HG03354 (cell line): ENCODE measurements around the gene ASCC3.
"Not testable (repeated sequence)": the region's sequence is repeated elsewhere in the genome, so short reads cannot be mapped to it uniquely, and the experiment has no call there.

Source experiments
- ATAC-seq: cut with Tn5 transposase; IDR thresholded peaks from one replicate; pipeline ENCODE4 v1.9.1; 2021; ENCODE audit warnings: mild to moderate bottlenecking; ENCODE audit not compliant: unreplicated experiment, poor library complexity, severe bottlenecking

Gene ASCC3

DNA sequence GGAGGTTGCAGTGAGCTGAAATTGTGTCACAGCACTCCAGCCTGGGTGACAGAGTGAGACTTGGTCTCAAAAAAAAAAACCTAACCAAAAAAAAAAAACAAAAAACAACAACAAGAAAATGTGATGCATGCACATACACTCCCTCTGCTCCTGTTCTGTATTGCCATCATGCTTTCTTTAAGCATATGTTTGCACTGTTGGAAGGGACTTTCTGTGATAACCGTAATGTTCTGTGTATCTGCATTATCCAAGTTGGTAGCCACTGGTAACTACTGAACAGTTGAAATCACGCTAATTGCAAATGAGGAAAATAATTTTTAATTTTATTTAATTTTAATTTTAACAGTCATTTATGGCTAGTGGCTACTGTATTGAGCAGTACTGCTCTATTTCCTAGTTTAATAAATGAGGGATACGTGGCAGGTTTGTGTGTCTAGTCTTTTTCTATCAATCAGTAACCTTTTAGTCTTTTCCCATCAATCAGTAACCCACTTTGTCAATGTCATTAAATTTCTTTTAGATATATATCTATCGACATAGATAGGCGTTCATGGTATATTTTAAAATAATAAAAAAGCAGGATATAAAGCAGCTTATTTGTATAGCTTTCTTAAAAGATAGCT is 135.6 kb downstream of the ASCC3 start:
- ATAC-seq, result no peak

DNA sequence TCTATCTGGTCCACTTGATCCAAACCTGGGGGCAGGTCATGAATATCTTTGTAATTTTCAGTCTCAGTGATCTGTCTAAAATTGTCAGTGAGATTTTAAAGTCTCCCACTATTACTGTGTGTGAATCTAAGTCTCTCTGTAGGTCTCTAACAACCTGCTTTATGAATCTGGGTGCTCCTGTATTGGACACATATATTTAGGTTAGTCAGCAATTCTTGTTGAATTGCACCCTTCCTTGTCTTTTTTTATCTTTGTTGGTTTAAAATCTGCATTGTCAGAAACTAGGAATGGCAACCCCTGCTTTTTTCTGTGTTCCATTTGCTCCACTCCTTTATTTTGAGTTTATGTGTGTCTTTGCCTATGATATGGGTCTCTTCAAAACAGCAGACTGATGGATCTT is 140.7 kb downstream of the ASCC3 start:
- no peak for ATAC-seq

DNA sequence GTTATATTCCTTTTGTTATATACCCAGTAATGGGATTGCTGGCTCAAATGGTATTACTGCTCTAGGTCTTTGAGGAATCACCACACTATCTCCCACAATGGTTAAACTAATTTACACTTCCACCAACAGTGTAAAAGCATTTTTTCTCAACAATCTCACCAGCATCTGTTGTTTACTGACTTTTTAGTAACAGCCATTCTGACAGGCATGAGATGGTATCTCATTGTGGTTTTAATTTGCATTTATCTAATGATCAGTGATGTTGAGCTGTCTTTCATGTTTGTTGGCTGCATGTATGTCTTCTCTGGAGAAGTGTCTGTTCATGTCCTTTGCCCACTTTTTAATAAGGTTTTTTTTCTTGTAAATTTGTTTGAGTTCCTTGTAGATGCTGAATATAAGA is 143.4 kb downstream of the ASCC3 start:
- ATAC-seq, result not testable (repeated sequence)

DNA sequence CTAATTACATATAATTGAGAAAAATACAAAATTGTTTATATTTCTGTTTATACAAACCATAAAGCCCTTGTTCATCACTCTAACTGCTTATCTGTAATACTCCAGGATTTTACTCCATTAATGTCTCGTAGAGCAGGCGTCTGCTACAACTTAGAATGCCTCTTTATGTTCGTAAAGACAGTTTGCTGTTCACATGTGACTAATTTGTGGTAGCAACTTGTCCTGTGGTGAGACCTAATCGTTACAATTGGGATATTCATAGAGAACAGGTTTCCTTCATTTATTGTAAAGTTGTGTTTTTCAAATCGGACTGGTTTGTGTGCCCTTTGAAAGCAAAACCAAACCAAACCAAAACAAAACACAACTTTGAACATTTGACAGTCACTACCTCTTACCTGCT is 149.7 kb downstream of the ASCC3 start:
- no peak for ATAC-seq

DNA sequence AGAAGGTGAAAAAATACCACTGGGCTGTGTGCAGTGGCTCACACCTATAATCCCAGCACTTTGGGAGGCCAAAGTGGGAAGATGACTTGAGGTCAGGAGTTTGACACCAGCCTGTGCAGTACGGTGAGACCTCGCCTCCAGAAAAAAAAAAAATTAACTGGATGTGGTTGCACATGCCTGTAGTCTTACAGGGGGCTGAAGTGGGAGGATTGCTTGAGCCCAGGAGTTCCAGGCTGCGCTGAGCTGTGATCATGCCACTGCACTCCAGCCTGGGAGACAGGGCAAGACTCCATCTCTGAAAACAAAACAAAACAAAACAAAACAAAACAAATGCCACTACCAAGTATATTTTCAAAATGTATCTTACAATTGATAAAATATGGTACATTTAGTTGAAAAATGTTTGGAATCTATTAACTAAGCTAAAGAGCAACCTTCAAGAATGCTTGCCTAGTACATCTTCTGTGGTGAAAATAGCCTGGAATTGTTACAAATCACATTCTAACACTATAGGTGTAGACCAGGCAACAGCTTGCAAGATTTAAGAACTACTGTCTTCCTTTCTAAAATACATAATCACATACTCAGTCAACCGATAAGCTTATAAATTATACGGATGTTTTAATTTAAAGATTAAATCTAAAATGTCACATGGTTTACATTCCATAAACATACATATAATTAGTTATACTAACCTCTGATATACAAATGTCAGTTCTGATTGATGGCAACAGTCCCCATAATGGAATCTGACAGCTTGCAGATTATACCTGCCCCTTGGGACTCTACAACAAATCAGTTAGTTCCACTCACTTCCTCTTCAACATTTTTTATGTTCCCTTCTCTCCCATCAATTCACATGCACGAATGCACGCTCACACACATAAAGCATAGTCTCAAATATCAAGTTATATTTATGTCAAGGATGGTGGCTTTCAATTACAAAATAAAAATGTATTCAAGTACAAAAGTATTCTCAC is 150.8 kb downstream of the ASCC3 start:
- no peak for ATAC-seq

DNA sequence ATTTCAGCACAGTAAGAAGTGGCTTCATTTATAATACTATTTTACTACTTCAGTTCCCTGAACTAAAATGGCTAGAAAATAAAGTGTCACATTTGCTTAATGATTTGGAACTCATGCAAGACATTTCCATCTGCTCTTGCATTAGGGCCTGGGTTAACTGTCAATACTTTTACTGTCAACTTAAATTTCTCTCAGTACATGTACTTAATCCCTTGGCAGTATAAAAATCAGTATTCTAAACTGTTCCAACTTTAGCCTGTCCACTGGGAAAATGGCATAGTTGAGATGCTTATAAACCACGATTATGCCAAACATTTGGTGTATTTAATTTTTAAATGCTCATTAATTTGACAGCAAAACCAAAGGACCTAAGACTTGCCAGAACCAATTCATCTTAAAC is 154.5 kb downstream of the ASCC3 start:
- no peak for ATAC-seq

DNA sequence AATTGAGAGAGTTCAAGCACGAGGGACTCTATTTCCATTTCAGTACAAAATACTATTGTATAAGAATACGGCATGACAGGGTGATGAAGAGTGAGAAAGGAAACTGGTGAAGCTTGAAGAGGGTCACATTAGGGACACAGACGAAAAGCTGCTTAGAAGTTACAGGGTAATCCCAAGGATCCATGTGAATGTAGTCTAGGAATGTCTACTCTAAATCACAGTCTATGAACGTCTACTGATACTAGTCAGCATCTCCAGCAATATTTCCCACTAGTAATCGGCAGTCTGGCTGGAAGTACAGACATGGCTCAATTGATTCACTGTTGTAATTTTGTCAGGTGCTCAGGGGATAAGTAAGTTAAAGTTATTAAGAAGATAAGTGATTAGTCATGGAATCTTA is 156.4 kb downstream of the ASCC3 start:
- no peak for ATAC-seq

DNA sequence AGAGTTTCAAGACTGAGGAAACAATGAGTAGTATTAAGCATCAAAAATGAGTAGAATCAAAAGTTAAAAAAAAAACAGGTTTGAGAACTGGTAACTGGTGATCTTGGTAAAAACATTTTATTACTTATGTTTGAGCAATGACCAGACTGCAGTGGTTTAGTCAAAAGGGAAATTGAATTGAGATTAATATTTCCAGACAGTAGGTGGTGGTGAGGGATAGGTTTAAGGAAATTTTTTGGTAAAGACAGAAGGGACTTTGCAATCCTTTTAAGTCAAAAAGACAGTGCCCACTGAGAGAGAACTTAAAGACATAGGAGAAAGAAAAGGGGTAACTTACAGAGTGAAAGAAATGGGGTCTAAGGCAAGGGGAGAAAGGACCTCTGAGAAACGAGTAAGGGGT is 156.9 kb downstream of the ASCC3 start:
- ATAC-seq, result no peak

DNA sequence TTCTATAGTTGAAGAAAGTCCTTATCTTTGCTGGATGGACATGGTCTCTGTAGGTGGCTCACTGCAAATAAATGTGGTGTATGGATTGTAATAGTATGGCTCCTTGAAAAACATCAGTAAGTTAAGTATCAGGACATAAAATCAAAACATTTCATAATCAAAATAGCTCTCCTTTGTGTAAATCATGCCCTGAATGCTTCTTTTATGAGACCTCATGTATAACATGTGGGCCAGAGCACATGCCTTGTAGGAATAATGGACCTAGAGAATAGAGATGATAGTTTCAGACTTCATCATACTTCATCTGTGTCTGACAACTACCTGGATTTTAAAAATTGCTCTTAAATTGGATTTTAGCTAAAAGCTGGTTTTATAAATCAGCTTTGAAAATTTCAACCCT is 159.9 kb downstream of the ASCC3 start:
- ATAC-seq, result no peak

DNA sequence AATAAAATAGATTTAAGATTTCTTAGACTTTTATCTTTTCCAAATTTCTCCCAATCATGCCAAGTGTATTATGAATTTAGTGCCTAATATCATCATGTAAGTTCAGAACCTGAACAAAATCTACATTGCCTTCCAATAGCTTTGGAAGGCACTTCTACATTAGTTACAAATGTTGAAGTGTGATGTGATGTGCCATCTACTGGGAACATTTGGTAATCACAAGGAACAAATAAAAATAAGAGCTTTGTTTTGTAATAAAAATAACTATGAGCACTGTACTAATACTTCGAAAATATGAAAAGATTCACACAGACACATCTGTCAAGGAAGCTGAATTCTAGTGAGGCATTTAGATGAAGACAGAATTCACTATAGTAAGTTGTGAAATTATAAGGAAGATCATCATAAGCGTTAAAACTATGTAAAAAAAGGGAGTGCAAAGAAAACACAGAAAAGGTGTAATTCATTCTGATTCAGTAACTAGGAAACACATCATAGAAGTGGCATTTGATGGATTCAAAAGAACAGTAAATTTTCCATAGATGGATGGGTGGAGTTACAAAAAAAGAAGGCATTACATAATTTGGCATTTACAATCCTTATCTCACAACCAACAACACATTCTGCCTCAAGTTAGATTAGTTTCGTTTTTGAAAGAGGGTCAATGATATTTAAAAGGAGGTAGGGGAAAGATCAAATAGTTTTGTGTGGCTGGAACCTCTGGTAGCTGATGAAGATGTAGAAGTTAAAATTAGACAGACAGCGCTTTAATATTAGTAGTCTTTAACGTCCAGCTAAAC is 161.0 kb downstream of the ASCC3 start:
- peak; percentile 62 for ATAC-seq

DNA sequence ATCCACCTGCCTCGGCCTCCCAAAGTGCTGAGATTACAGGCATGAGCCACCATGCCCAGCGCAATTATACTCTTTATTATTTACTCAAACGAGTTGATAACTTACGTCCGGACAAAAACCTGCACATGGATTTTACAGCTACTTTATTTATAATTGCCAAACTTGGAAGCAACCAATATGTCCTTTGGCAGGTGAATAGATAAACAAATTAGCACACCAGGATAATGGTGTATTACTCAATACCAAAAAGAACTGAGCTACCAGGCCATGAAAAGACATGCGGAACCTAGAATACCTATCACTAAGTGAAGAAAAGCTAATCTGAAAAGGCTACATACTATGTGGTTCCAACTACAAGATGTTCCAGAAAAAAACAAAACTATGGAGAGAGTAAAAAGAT is 168.1 kb downstream of the ASCC3 start:
- ATAC-seq, result no peak

DNA sequence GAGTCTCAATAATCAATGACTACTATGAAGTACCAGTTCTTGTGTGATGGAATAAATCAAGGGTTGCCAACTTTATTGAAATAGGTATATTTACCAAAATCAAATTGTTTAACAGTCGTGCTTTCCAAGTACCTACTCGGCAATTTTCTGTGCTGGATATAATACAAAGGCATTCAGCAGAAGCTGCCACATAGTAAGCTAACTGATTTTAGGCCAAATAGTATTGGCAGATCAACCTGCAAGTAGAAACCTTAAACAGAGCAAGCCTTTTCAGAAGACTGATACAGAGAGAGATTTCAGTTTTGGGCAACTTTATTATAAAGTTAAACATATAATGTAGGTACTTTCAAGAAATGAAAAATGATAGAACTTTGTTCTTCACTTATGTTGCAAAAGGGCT is 174.6 kb downstream of the ASCC3 start:
- no peak for ATAC-seq

DNA sequence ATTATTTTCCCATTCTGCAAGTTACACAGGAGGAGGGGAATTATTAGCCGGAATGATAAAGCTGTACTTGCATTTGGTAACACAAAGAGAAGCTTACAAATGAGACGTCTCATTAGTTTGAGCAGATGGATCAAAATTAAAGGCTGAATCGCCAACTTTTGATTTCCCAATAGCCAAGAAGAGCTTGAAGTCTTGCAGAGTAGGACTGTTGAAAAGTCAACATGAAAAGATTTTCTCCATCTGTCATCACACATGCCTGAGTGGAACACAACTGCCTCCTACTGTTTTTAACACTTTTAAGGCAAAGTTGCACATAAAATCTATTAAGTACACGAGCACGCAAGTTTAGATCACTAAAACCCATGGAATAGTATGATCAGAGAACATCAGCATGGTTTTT is 176.2 kb downstream of the ASCC3 start:
- no peak for ATAC-seq

DNA sequence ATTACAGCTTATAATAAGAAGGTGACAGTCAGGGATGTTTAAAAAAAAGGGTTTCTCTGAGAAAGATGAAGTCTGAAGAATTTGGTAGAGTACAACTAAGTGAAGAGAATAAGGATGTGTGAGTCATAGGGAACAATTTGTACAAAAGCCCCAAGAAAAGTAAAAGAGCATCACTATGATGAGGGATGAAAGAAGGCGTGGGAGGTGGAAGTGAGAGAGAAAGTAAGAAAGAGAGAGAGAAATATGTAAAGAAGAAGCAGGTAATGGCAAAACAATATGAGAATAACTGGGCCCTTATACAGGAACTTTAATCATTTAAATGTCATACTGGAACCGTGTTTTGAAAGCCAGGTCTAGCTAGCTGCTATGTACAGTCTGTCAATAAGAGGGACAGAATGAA is 179.4 kb downstream of the ASCC3 start:
- ATAC-seq, result no peak

DNA sequence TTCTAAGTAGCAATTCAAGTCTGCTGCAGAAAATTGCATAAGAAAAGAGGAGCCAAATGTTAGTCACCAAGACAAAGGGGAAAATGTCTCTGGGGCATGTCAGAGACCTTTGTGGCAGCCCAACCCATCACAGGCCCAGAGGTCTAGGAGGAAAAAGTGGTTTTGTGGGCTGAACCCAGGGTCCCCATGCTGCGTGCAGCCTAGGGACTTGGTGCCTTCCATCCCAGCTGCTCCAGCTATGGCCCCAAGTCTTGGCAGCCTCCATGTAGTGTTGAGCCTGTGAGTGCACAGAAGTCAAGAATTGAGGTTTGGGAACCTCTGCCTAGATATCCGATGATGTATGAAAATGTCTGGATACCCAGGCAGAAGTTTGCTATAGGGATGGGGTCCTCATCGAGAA is 181.1 kb downstream of the ASCC3 start:
- ATAC-seq, result no peak

DNA sequence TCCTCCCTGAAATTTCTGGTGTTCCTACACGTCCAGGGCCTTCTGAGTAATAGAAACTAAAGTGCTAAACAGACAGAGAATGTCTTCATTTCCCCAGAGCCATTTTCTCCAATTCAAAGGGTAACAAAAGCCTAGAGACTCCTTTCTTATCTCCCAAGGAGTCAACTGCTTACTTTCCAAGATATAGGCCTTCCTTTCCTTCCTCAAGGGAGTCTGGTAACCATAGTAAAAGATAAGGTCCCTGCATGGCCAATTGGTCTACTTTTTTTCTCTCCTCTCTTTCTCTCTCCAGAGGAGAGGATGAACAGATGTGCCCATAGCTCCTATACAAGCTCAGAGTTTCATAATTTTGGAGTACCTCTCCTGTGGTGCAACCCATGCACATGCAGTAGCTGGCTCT is 185.7 kb downstream of the ASCC3 start:
- ATAC-seq, result no peak

DNA sequence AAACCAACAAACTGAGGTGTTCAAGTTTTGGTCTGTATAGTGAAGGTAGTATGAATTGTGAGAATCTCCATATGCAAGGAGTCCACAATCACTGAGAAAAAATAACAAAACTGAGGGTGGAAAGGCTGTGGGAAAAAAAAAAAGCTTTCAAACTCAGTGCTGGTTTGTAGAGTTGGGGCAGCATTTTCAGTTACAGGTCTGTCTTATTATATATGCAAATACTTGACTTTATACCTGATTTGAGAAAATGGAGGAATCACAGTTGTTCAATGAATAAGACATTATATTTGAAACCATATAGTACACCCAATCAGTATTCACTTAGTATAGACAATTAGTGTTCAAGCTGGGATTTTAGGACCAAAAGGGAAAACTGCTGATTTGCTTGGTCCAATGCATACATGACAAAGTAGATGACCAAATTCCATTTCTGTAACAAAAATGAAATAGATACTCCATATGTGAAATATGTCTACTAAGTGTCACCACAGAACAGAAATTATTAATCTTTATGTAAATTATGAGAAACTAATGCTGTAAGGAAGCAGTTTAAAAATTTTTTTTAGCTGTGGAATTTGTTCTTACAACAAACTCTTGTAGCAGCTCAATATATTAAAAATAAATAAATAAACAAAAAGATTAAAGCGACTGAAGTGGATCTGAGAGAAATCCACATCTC is 187.7 kb downstream of the ASCC3 start:
- ATAC-seq, result peak; percentile 83

DNA sequence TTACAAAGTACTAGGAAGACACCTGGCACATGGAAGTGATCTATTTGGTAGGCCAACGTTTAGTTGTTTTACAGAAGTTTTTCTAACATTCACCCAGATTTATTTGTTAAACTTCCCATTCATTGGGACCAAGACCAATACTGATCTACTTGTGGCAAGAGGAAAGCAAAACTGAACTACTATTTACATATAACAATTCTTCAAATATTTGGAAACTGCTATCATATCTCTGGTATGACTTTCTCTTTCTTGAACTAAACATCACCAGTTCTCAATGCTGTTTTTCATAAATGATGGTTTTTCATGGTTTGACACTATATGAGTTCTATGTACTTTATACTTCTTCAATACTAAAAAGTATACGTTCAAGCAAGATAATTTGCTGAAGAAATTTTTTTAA is 189.2 kb downstream of the ASCC3 start:
- no peak for ATAC-seq

DNA sequence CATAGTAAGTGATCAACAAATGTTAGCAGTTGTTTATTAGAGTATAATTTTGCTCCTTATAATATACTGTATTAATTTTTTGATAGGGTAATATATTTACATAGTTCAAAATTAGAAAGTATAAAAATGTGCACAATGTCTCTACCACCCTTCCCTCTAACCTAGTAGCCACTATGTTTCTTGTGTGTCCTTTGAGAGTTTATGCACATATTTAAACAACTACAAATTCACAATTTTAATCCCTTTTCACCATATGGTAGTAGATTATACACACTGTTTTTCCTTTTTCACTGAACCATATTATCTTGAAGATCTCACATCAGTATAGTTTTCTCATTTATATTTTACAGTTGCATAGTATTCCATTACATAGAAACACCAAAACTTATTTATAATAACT is 194.9 kb downstream of the ASCC3 start:
- ATAC-seq, result no peak

DNA sequence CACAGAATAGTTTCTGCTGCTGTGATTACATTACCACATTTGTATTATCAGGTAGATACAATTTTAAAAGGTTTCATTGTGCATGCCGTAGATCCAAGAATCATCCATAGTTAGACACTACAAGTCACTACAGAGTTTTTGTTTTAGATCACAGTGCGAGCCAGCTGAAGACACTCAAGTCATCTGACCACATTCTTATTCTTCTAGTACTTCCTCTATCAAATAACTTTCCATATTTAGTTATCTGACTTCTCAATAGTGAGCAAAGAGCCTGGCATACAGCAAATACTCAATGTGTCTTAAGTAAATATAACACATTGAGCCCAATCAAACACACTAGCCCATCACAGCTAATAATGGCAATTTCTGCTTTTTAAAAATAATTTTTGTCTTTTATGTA is 195.4 kb downstream of the ASCC3 start:
- no peak for ATAC-seq
